Naive B cell (primary cell): ENCODE results near the gene SLC2A1. TPM values are rescaled to one million over a fixed set of nuclear protein-coding genes. Genes with fewer than 3 reads are reported as not detected.
A peak's percentile ranks its signal among the peaks of the same experiment; 100 is the strongest.

Source experiments
- ATAC-seq, 2 donors: fragments of 150-1000 bp; cut with Tn5 transposase; 2 replicates each; pipeline ENCODE4 v1.10.0; 2021; ENCODE audit warnings: low read depth in 2 of 2, mild to moderate bottlenecking in 2 of 2, moderate library complexity in 2 of 2
- DNase-seq: peaks from one replicate; pipeline ENCODE4 v3.0.0; 2022
- H3K27ac Mint-ChIP-seq, 6 donors: one replicate each; pipeline ENCODE4 v1.8.0; 2020 to 2022; ENCODE audit warnings: mild to moderate bottlenecking in 6 of 6, mixed read lengths in 6 of 6, moderate library complexity in 5 of 6, inconsistent platforms in 2 of 6
- H3K27me3 Mint-ChIP-seq, 3 donors: one replicate each; pipeline ENCODE4 v1.8.0; 2021 to 2022; ENCODE audit warnings: mixed read lengths in 3 of 3, mild to moderate bottlenecking in 1 of 3
- H3K36me3 Mint-ChIP-seq, 2 donors: one replicate each; pipeline ENCODE4 v1.8.0; 2020 to 2022; ENCODE audit warnings: mixed read lengths in 2 of 2, inconsistent platforms in 1 of 2, mild to moderate bottlenecking in 1 of 2
- H3K4me1 Mint-ChIP-seq, 3 donors: one replicate each; pipeline ENCODE4 v1.8.0; 2020 to 2022; ENCODE audit warnings: mixed read lengths in 3 of 3, inconsistent platforms in 1 of 3, mild to moderate bottlenecking in 1 of 3, moderate library complexity in 1 of 3
- H3K4me3 Mint-ChIP-seq, 8 donors: one replicate each; pipeline ENCODE4 v1.8.0; 2020 to 2022; ENCODE audit warnings: mild to moderate bottlenecking in 8 of 8, mixed read lengths in 8 of 8, moderate library complexity in 8 of 8, inconsistent platforms in 2 of 8
- H3K9me3 Mint-ChIP-seq, 7 donors: one replicate each; pipeline ENCODE4 v1.8.0; 2020 to 2022; ENCODE audit warnings: mixed read lengths in 7 of 7, mild to moderate bottlenecking in 5 of 7, inconsistent platforms in 2 of 7, moderate library complexity in 1 of 7
- polyA plus RNA-seq, 6 donors: library from polyadenylated mRNA; unstranded; fragments of 300-500 nt; fragmentation: Illumina TruSeq; gene quantifications; one replicate each; pipeline ENCODE4 v1.2.3, GENCODE V29; 2021; ENCODE audit warnings: low read depth in 6 of 6

SLC2A1 gene
- polyA plus RNA-seq, 6 donors from 2014 or later: 58.4 to 125 (median 89.7) TPM

GRCh38 chr1:42962641-42963377 lies 4.1 kb upstream of the SLC2A1 start:
- no peaks in the 10 kb centered on the region for H3K27me3 Mint-ChIP-seq
- DNase-seq: no peak
- H3K4me1 Mint-ChIP-seq: peaks cover 34 to 50% (median 45%) of the 10 kb centered on the region in 3 donors
- H3K9me3 Mint-ChIP-seq: no peaks in the 10 kb centered on the region
- H3K36me3 Mint-ChIP-seq: peaks cover 0 to 7% of the 10 kb centered on the region in 2 donors
- no peak for ATAC-seq
- peak overlapping the region in 4 of 6 donors; percentile 12 to 77 (median 59) for H3K27ac Mint-ChIP-seq
- peak overlapping the region in 3 of 8 donors; percentile 22 to 59 (median 40) for H3K4me3 Mint-ChIP-seq

GRCh38 chr1:42961312-42962091 lies 2.8 kb upstream of the SLC2A1 start:
- peak overlapping the region in 5 of 6 donors; percentile 44 to 97 (median 80) for H3K27ac Mint-ChIP-seq
- ATAC-seq: no peak
- H3K27me3 Mint-ChIP-seq: no peaks in the 10 kb centered on the region
- peak overlapping the region in 7 of 8 donors; percentile 44 to 99 (median 98) for H3K4me3 Mint-ChIP-seq
- peaks cover 5 to 7% of the 10 kb centered on the region in 2 donors for H3K36me3 Mint-ChIP-seq
- no peak for DNase-seq
- H3K4me1 Mint-ChIP-seq: peaks cover 41 to 56% (median 52%) of the 10 kb centered on the region in 3 donors
- H3K9me3 Mint-ChIP-seq: no peaks in the 10 kb centered on the region

- Mint-ChIP-seq H3K36me3 (peaks cover 7 to 8% of the 10 kb centered on the region in 2 donors), H3K27me3 (no peaks in the 10 kb centered on the region), H3K4me1 (peaks cover 44 to 62% (median 56%) of the 10 kb centered on the region in 3 donors), H3K27ac (peak overlapping the region in 5 of 6 donors; percentile 33 to 97 (median 80)), H3K4me3 (peak overlapping the region; percentile 29 to 99 (median 98)), H3K9me3 (no peaks in the 10 kb centered on the region)
- no peak for ATAC-seq
- no peak for DNase-seq
Observed at GRCh38 chr1:42960566-42961311, 2.1 kb upstream of the SLC2A1 start.

- Mint-ChIP-seq H3K9me3 (no peaks in the 10 kb centered on the region), H3K4me1 (peaks cover 49 to 69% (median 63%) of the 10 kb centered on the region in 3 donors), H3K4me3 (peak overlapping the region in 7 of 8 donors; percentile 91 to 99 (median 99)), H3K27ac (peak overlapping the region in 3 of 6 donors; percentile 57 to 97 (median 85)), H3K36me3 (peaks cover 7 to 10% of the 10 kb centered on the region in 2 donors), H3K27me3 (no peaks in the 10 kb centered on the region)
- no peak for DNase-seq
- ATAC-seq: no peak
Observed at GRCh38 chr1:42960122-42960390, 1.4 kb upstream of the SLC2A1 start.

GRCh38 chr1:42957880-42958487 lies 684 bp downstream of the SLC2A1 start:
- H3K36me3 Mint-ChIP-seq: peaks cover 14 to 15% of the 10 kb centered on the region in 2 donors
- peak; percentile 68 for DNase-seq
- peak overlapping the region; percentile 89 to 100 (median 96) for H3K4me3 Mint-ChIP-seq

GRCh38 chr1:42957229-42957879 lies 1.3 kb downstream of the SLC2A1 start:
- no peak for DNase-seq
- H3K36me3 Mint-ChIP-seq: peaks cover 14 to 15% of the 10 kb centered on the region in 2 donors
- peaks cover 57 to 82% (median 75%) of the 10 kb centered on the region in 3 donors for H3K4me1 Mint-ChIP-seq
- ATAC-seq: no peak
- H3K27ac Mint-ChIP-seq: peak overlapping the region; percentile 83 to 95 (median 92)
- H3K9me3 Mint-ChIP-seq: no peaks in the 10 kb centered on the region
- no peaks in the 10 kb centered on the region for H3K27me3 Mint-ChIP-seq
- H3K4me3 Mint-ChIP-seq: peak overlapping the region; percentile 89 to 100 (median 96)

More at GRCh38 chr1:42957880-42958487, 684 bp downstream of the SLC2A1 start:
- H3K27ac Mint-ChIP-seq: peak overlapping the region in 5 of 6 donors; percentile 24 to 97 (median 91)
- H3K4me1 Mint-ChIP-seq: peaks cover 56 to 81% (median 75%) of the 10 kb centered on the region in 3 donors
- H3K9me3 Mint-ChIP-seq: no peaks in the 10 kb centered on the region
- H3K27me3 Mint-ChIP-seq: no peaks in the 10 kb centered on the region
- ATAC-seq: peak; percentile 26 to 29

GRCh38 chr1:42956739-42957138 lies 1.9 kb downstream of the SLC2A1 start:
- H3K4me3 Mint-ChIP-seq: peak overlapping the region; percentile 89 to 100 (median 96)
- no peaks in the 10 kb centered on the region for H3K27me3 Mint-ChIP-seq
- H3K36me3 Mint-ChIP-seq: peaks cover 14 to 16% of the 10 kb centered on the region in 2 donors
- DNase-seq: no peak
- no peak for ATAC-seq
- peak overlapping the region; percentile 83 to 95 (median 92) for H3K27ac Mint-ChIP-seq
- no peaks in the 10 kb centered on the region for H3K9me3 Mint-ChIP-seq
- H3K4me1 Mint-ChIP-seq: peaks cover 58 to 82% (median 75%) of the 10 kb centered on the region in 3 donors

GRCh38 chr1:42955311-42956063 lies 3.2 kb downstream of the SLC2A1 start:
- H3K4me1 Mint-ChIP-seq: peaks cover 56 to 82% (median 75%) of the 10 kb centered on the region in 3 donors
- H3K4me3 Mint-ChIP-seq: peak overlapping the region; percentile 76 to 99 (median 90)
- DNase-seq (no peak), ATAC-seq (no peak)
- H3K9me3 Mint-ChIP-seq: no peaks in the 10 kb centered on the region
- H3K36me3 Mint-ChIP-seq: peaks cover 26% of the 10 kb centered on the region in 2 donors
- H3K27me3 Mint-ChIP-seq: no peaks in the 10 kb centered on the region
- H3K27ac Mint-ChIP-seq: peak overlapping the region; percentile 83 to 99 (median 96)

- H3K27me3 Mint-ChIP-seq: no peaks in the 10 kb centered on the region
- H3K4me1 Mint-ChIP-seq: peaks cover 64 to 86% (median 82%) of the 10 kb centered on the region in 3 donors
- H3K27ac Mint-ChIP-seq: peak overlapping the region; percentile 95 to 99 (median 98)
- H3K9me3 Mint-ChIP-seq: no peaks in the 10 kb centered on the region
- peak; percentile 52 for DNase-seq
- H3K36me3 Mint-ChIP-seq: peaks cover 21 to 26% of the 10 kb centered on the region in 2 donors
- no peak for ATAC-seq
- peak overlapping the region; percentile 63 to 99 (median 88) for H3K4me3 Mint-ChIP-seq
Observed at GRCh38 chr1:42953182-42954180, 5.2 kb downstream of the SLC2A1 start.

- Mint-ChIP-seq H3K27ac (peak overlapping the region; percentile 95 to 99 (median 98)), H3K27me3 (no peaks in the 10 kb centered on the region), H3K4me1 (peaks cover 71 to 96% (median 92%) of the 10 kb centered on the region in 3 donors), H3K4me3 (peak overlapping the region; percentile 74 to 99 (median 88)), H3K9me3 (no peaks in the 10 kb centered on the region), H3K36me3 (peaks cover 19 to 26% of the 10 kb centered on the region in 2 donors)
- ATAC-seq: peak; percentile 89 to 90
- peak; percentile 83 for DNase-seq
Observed at GRCh38 chr1:42952303-42953001, 6.2 kb downstream of the SLC2A1 start.
